WTC11 (cell line): ENCODE measurements around the gene HDC. TPM values are rescaled to one million over a fixed set of nuclear protein-coding genes. Genes with fewer than 3 reads are reported as not detected.

Experiments
- ATAC-seq: fragments of 200-7000 bp; cut with Tn5 transposase; 2 replicates; pipeline ENCODE4 v1.10.0; 2021; ENCODE audit warnings: mild to moderate bottlenecking, moderate library complexity
- CTCF ChIA-PET: fragments of 300-600 bp; sonication (Branson Sonifier 250); formaldehyde crosslinking; loops from one replicate; lab custom pipeline; 2021; ENCODE audit warnings: antibody characterized with exemption; lab: Charles Lee
- POLR2A ChIA-PET: fragments of 350-600 bp; sonication (Branson Sonifier 250); formaldehyde crosslinking; loops from one replicate; lab custom pipeline; 2021; ENCODE audit warnings: antibody characterized with exemption; lab: Charles Lee
- DNase-seq: peaks from one replicate; pipeline ENCODE4 v3.0.0; 2021; ENCODE audit warnings: low spot score
- H3K27ac Mint-ChIP-seq: 2 replicates; pipeline ENCODE4 v1.8.0; 2021; ENCODE audit warnings: mixed read lengths
- H3K27me3 Mint-ChIP-seq: 2 replicates; pipeline ENCODE4 v1.8.0; 2021; ENCODE audit warnings: low read depth, mild to moderate bottlenecking, moderate library complexity, mixed read lengths
- H3K36me3 Mint-ChIP-seq: 2 replicates; pipeline ENCODE4 v1.8.0; 2021; ENCODE audit warnings: mixed read lengths
- H3K4me1 Mint-ChIP-seq: 2 replicates; pipeline ENCODE4 v1.8.0; 2022; ENCODE audit warnings: mixed read lengths
- H3K4me3 Mint-ChIP-seq: 2 replicates; pipeline ENCODE4 v1.8.0; 2021; ENCODE audit warnings: mild to moderate bottlenecking, moderate library complexity, mixed read lengths
- H3K9me3 Mint-ChIP-seq: 2 replicates; pipeline ENCODE4 v1.8.0; 2021; ENCODE audit warnings: mixed read lengths
- CBFB ChIP-seq: sonication (generic); formaldehyde crosslinking; IDR thresholded peaks from 2 replicates; pipeline ENCODE4 v1.8.1; 2022; ENCODE audit warnings: mild to moderate bottlenecking, low read depth, missing genetic modification reagents
- FOXK1 ChIP-seq: sonication (generic); formaldehyde crosslinking; IDR thresholded peaks from 2 replicates; pipeline ENCODE4 v1.8.0; 2022; ENCODE audit warnings: mild to moderate bottlenecking, moderate library complexity, missing genetic modification reagents
- FOXP1 ChIP-seq: sonication (generic); formaldehyde crosslinking; IDR thresholded peaks from 2 replicates; pipeline ENCODE4 v1.8.0; 2022; ENCODE audit warnings: missing genetic modification reagents, mild to moderate bottlenecking, moderate library complexity, borderline replicate concordance
- JAZF1 ChIP-seq: fragments of 250-450 bp; sonication (Bioruptor Pico); IDR thresholded peaks from 2 replicates; pipeline ENCODE4 v1.9.0; 2021; ENCODE audit warnings: moderate library complexity, mild to moderate bottlenecking, inconsistent platforms
- MYBL2 ChIP-seq: sonication (generic); formaldehyde crosslinking; IDR thresholded peaks from 2 replicates; pipeline ENCODE4 v1.8.1; 2023; ENCODE audit warnings: mild to moderate bottlenecking, moderate library complexity, missing genetic modification reagents
- NFE2L1 ChIP-seq: sonication (generic); formaldehyde crosslinking; IDR thresholded peaks from 2 replicates; pipeline ENCODE4 v1.8.1; 2023; ENCODE audit warnings: missing genetic modification reagents
- NR1H2 ChIP-seq: sonication (generic); formaldehyde crosslinking; IDR thresholded peaks from 2 replicates; pipeline ENCODE4 v1.9.0; 2021; ENCODE audit warnings: mild to moderate bottlenecking, moderate library complexity, missing genetic modification reagents
- NR3C1 ChIP-seq: sonication (generic); formaldehyde crosslinking; conservative IDR thresholded peaks from 2 replicates; pipeline ENCODE4 v1.8.1; 2023; ENCODE audit warnings: low read depth, mild to moderate bottlenecking, missing genetic modification reagents
- SOX15 ChIP-seq: fragments of 250-450 bp; sonication (Bioruptor Pico); IDR thresholded peaks from 2 replicates; pipeline ENCODE4 v1.9.0; 2021; ENCODE audit warnings: mild to moderate bottlenecking
- TCF7 ChIP-seq: sonication (generic); formaldehyde crosslinking; IDR thresholded peaks from 2 replicates; pipeline ENCODE4 v1.8.0; 2022; ENCODE audit warnings: mild to moderate bottlenecking, low read depth, missing genetic modification reagents, moderate library complexity
- ZBTB43 ChIP-seq: sonication (generic); formaldehyde crosslinking; IDR thresholded peaks from 2 replicates; pipeline ENCODE4 v1.8.1; 2023; ENCODE audit warnings: mild to moderate bottlenecking, missing genetic modification reagents
- ZNF317 ChIP-seq: sonication (generic); formaldehyde crosslinking; IDR thresholded peaks from 2 replicates; pipeline ENCODE4 v1.8.1; 2023; ENCODE audit warnings: low read depth, mild to moderate bottlenecking, moderate library complexity, missing genetic modification reagents, borderline replicate concordance
- total RNA-seq: library from RNA; stranded (reverse); gene quantifications from 3 replicates; pipeline ENCODE4 v1.2.3, GENCODE V29; 2021
- TF ChIP-seq, protein P1 (sequence below): sonication (generic); formaldehyde crosslinking; IDR thresholded peaks from 2 replicates; pipeline ENCODE4 v1.8.1; 2023; ENCODE audit warnings: mild to moderate bottlenecking, missing genetic modification reagents, borderline replicate concordance
- TF ChIP-seq, protein P2 (sequence below): sonication (generic); formaldehyde crosslinking; IDR thresholded peaks from 2 replicates; pipeline ENCODE4 v1.8.0; 2022; ENCODE audit warnings: missing genetic modification reagents
- TF ChIP-seq, protein P3 (sequence below): sonication (generic); formaldehyde crosslinking; IDR thresholded peaks from 2 replicates; pipeline ENCODE4 v1.8.1; 2022; ENCODE audit warnings: low read depth, missing genetic modification reagents, borderline replicate concordance

HDC gene
- total RNA-seq, 1 experiment from 2014 or later: not detected

GRCh38 chr15:50241684-50242450, 23.7 kb downstream of the HDC start:
- Mint-ChIP-seq H3K27me3 (no peaks in the 10 kb centered on the region), H3K9me3 (no peaks in the 10 kb centered on the region), H3K36me3 (no peaks in the 10 kb centered on the region), H3K4me1 (no peaks in the 10 kb centered on the region), H3K27ac (no peak overlapping the region), H3K4me3 (no peak overlapping the region)
- TF ChIP-seq MYBL2 (CRISPR knock-in tag): no peak
- TF ChIP-seq, protein P1, sequence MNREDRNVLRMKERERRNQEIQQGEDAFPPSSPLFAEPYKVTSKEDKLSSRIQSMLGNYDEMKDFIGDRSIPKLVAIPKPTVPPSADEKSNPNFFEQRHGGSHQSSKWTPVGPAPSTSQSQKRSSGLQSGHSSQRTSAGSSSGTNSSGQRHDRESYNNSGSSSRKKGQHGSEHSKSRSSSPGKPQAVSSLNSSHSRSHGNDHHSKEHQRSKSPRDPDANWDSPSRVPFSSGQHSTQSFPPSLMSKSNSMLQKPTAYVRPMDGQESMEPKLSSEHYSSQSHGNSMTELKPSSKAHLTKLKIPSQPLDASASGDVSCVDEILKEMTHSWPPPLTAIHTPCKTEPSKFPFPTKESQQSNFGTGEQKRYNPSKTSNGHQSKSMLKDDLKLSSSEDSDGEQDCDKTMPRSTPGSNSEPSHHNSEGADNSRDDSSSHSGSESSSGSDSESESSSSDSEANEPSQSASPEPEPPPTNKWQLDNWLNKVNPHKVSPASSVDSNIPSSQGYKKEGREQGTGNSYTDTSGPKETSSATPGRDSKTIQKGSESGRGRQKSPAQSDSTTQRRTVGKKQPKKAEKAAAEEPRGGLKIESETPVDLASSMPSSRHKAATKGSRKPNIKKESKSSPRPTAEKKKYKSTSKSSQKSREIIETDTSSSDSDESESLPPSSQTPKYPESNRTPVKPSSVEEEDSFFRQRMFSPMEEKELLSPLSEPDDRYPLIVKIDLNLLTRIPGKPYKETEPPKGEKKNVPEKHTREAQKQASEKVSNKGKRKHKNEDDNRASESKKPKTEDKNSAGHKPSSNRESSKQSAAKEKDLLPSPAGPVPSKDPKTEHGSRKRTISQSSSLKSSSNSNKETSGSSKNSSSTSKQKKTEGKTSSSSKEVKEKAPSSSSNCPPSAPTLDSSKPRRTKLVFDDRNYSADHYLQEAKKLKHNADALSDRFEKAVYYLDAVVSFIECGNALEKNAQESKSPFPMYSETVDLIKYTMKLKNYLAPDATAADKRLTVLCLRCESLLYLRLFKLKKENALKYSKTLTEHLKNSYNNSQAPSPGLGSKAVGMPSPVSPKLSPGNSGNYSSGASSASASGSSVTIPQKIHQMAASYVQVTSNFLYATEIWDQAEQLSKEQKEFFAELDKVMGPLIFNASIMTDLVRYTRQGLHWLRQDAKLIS (CRISPR knock-in tag): no peak
- TF ChIP-seq FOXK1 (CRISPR knock-in tag): no peak
- no peak for TF ChIP-seq FOXP1 (CRISPR knock-in tag)
- TF ChIP-seq CBFB (CRISPR knock-in tag): no peak
- no peak for TF ChIP-seq JAZF1 (CRISPR knock-in tag)
- no peak for TF ChIP-seq TCF7 (CRISPR knock-in tag)
- no peak for TF ChIP-seq NR3C1 (CRISPR knock-in tag)
- no peak for TF ChIP-seq NFE2L1 (CRISPR knock-in tag)
- no peak for TF ChIP-seq NR1H2 (CRISPR knock-in tag)
- no peak for TF ChIP-seq SOX15 (CRISPR knock-in tag)
- TF ChIP-seq ZBTB43: no peak
- TF ChIP-seq, protein P2, sequence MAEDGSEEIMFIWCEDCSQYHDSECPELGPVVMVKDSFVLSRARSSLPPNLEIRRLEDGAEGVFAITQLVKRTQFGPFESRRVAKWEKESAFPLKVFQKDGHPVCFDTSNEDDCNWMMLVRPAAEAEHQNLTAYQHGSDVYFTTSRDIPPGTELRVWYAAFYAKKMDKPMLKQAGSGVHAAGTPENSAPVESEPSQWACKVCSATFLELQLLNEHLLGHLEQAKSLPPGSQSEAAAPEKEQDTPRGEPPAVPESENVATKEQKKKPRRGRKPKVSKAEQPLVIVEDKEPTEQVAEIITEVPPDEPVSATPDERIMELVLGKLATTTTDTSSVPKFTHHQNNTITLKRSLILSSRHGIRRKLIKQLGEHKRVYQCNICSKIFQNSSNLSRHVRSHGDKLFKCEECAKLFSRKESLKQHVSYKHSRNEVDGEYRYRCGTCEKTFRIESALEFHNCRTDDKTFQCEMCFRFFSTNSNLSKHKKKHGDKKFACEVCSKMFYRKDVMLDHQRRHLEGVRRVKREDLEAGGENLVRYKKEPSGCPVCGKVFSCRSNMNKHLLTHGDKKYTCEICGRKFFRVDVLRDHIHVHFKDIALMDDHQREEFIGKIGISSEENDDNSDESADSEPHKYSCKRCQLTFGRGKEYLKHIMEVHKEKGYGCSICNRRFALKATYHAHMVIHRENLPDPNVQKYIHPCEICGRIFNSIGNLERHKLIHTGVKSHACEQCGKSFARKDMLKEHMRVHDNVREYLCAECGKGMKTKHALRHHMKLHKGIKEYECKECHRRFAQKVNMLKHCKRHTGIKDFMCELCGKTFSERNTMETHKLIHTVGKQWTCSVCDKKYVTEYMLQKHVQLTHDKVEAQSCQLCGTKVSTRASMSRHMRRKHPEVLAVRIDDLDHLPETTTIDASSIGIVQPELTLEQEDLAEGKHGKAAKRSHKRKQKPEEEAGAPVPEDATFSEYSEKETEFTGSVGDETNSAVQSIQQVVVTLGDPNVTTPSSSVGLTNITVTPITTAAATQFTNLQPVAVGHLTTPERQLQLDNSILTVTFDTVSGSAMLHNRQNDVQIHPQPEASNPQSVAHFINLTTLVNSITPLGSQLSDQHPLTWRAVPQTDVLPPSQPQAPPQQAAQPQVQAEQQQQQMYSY: no peak
- TF ChIP-seq, protein P3, sequence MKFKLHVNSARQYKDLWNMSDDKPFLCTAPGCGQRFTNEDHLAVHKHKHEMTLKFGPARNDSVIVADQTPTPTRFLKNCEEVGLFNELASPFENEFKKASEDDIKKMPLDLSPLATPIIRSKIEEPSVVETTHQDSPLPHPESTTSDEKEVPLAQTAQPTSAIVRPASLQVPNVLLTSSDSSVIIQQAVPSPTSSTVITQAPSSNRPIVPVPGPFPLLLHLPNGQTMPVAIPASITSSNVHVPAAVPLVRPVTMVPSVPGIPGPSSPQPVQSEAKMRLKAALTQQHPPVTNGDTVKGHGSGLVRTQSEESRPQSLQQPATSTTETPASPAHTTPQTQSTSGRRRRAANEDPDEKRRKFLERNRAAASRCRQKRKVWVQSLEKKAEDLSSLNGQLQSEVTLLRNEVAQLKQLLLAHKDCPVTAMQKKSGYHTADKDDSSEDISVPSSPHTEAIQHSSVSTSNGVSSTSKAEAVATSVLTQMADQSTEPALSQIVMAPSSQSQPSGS (CRISPR knock-in tag): no peak
- no peak for TF ChIP-seq ZNF317 (CRISPR knock-in tag)
- DNase-seq: no peak
- peak; percentile 26; the same call in 1 of the 2 replicates for ATAC-seq
- ChIA-PET POLR2A (no interaction called here), CTCF (interaction anchor here (0.6 to 1.5 kb wide), 6 partner anchors 10 to 97 kb away, joined by 3 to 6 read pairs (median 4); no protein-coding TSS in a partner anchor)
